Neural progenitor cell (in vitro differentiated cells): Measurements from ENCODE around the gene SGSM2. TPM values are rescaled to one million over a fixed set of nuclear protein-coding genes. Genes with fewer than 3 reads are reported as not detected.
A peak's percentile ranks its signal among the peaks of the same experiment; 100 is the strongest.
"Not testable (repeated sequence)": the region's sequence is repeated elsewhere in the genome, so short reads cannot be mapped to it uniquely, and the experiment has no call there.

Source experiments
- DNase-seq: peaks from one replicate; pipeline ENCODE4 v3.0.0-alpha.2; 2016; ENCODE audit warnings: low spot score
- H2AFZ ChIP-seq: fragments of 200-600 bp; sonication (generic); replicated peaks from 2 replicates; pipeline ENCODE4 v1.6.1; 2016; ENCODE audit warnings: antibody characterized with exemption
- H3F3A ChIP-seq: fragments of 200-600 bp; sonication (generic); 2 replicates; pipeline ENCODE4 v1.6.1; 2016; ENCODE audit warnings: antibody characterized with exemption, low read depth
- H3K27ac ChIP-seq: fragments of 200-600 bp; sonication (generic); 2 replicates; pipeline ENCODE4 v1.5.1; 2016; ENCODE audit warnings: mild to moderate bottlenecking
- H3K27me3 ChIP-seq: fragments of 200-600 bp; sonication (generic); 2 replicates; pipeline ENCODE4 v1.6.1; 2016; ENCODE audit warnings: mild to moderate bottlenecking, moderate library complexity
- H3K36me3 ChIP-seq: fragments of 200-600 bp; sonication (generic); 2 replicates; pipeline ENCODE4 v1.5.1; 2016
- H3K4me1 ChIP-seq: fragments of 200-600 bp; sonication (generic); 2 replicates; pipeline ENCODE4 v1.6.1; 2016; ENCODE audit warnings: mixed run types
- H3K4me2 ChIP-seq: fragments of 200-600 bp; sonication (generic); 2 replicates; pipeline ENCODE4 v1.6.1; 2016
- H3K4me3 ChIP-seq: fragments of 200-600 bp; sonication (generic); 2 replicates; pipeline ENCODE4 v1.5.1; 2016
- H3K79me2 ChIP-seq: fragments of 200-600 bp; sonication (generic); 2 replicates; pipeline ENCODE4 v1.6.1; 2016; ENCODE audit warnings: low read depth
- H3K9ac ChIP-seq: fragments of 200-600 bp; sonication (generic); 2 replicates; pipeline ENCODE4 v1.6.1; 2016
- H3K9me3 ChIP-seq: fragments of 200-600 bp; sonication (generic); 2 replicates; pipeline ENCODE4 v1.5.1; 2016; ENCODE audit warnings: low read depth
- H4K20me1 ChIP-seq: fragments of 200-600 bp; sonication (generic); 2 replicates; pipeline ENCODE4 v1.6.1; 2016; ENCODE audit warnings: low read depth
- H3K27ac Mint-ChIP-seq: 3 replicates; pipeline ENCODE4 v1.8.0; 2021; ENCODE audit warnings: mixed read lengths
- H3K27me3 Mint-ChIP-seq: 2 replicates; pipeline ENCODE4 v1.8.0; 2022; ENCODE audit warnings: low read depth, mild to moderate bottlenecking, inconsistent platforms, moderate library complexity, mixed read lengths; ENCODE audit not compliant: insufficient read depth
- H3K36me3 Mint-ChIP-seq: 3 replicates; pipeline ENCODE4 v1.8.0; 2021; ENCODE audit warnings: mixed read lengths
- H3K4me1 Mint-ChIP-seq: 3 replicates; pipeline ENCODE4 v1.8.0; 2021; ENCODE audit warnings: mixed read lengths
- H3K4me3 Mint-ChIP-seq: 3 replicates; pipeline ENCODE4 v1.8.0; 2021; ENCODE audit warnings: mild to moderate bottlenecking, moderate library complexity, mixed read lengths
- H3K9me3 Mint-ChIP-seq: 3 replicates; pipeline ENCODE4 v1.8.0; 2020; ENCODE audit warnings: mixed read lengths
- CTCF ChIP-seq: fragments of 200-600 bp; sonication (generic); IDR thresholded peaks from 2 replicates; pipeline ENCODE4 v1.5.1; 2017; ENCODE audit warnings: antibody characterized with exemption, mild to moderate bottlenecking
- EZH2 ChIP-seq: fragments of 200-600 bp; sonication (generic); IDR thresholded peaks from 2 replicates; pipeline ENCODE4 v1.6.1; 2017; ENCODE audit warnings: antibody characterized with exemption, mild to moderate bottlenecking, moderate library complexity
- EZH2phosphoT487 ChIP-seq: fragments of 200-600 bp; sonication (generic); IDR thresholded peaks from 2 replicates; pipeline ENCODE4 v1.6.1; 2017; ENCODE audit warnings: antibody characterized with exemption
- total RNA-seq: library from RNA; depleted of rRNA; stranded (reverse); fragments of >200 nt; gene quantifications from 2 replicates; pipeline ENCODE4 v1.2.3, GENCODE V29; 2015; ENCODE audit warnings: low replicate concordance

Gene SGSM2
- total RNA-seq, 1 donor from 2014 or later, result 39.0 TPM

- Histone ChIP-seq H4K20me1 (peaks cover 32% of the 10 kb centered on the region), H3K4me2 (peak overlapping the region; percentile 95), H3K36me3 (no peaks in the 10 kb centered on the region), H3K27ac (no peak overlapping the region), H3K9me3 (no peaks in the 10 kb centered on the region), H3K79me2 (peaks cover 45% of the 10 kb centered on the region), H3K4me1 (peaks cover 16% of the 10 kb centered on the region), H3K9ac (no peak overlapping the region), H3K4me3 (no peak overlapping the region), H2AFZ (no peak overlapping the region), H3K27me3 (no peaks in the 10 kb centered on the region), H3F3A (peaks cover 28% of the 10 kb centered on the region)
- no peak for TF ChIP-seq EZH2
- no peak for TF ChIP-seq CTCF
- no peak for TF ChIP-seq EZH2phosphoT487
- DNase-seq, result no peak
- Mint-ChIP-seq H3K36me3 (peaks cover 21% of the 10 kb centered on the region), H3K4me3 (peak overlapping the region; percentile 84), H3K9me3 (no peaks in the 10 kb centered on the region), H3K4me1 (peaks cover 28% of the 10 kb centered on the region), H3K27me3 (no peaks in the 10 kb centered on the region), H3K27ac (no peak overlapping the region)
Measured at GRCh38 chr17:2304931-2305330, 32.4 kb upstream of the SGSM2 start.

GRCh38 chr17:2309338-2310154, 27.8 kb upstream of the SGSM2 start:
- no peaks in the 10 kb centered on the region for H4K20me1 ChIP-seq
- H3K4me1 ChIP-seq, result no peaks in the 10 kb centered on the region
- H3F3A ChIP-seq, result peaks cover 7% of the 10 kb centered on the region
- H2AFZ ChIP-seq, result no peak overlapping the region
- no peaks in the 10 kb centered on the region for H3K27me3 Mint-ChIP-seq
- H3K9me3 ChIP-seq, result no peaks in the 10 kb centered on the region
- peaks cover 7% of the 10 kb centered on the region for H3K79me2 ChIP-seq
- H3K36me3 ChIP-seq, result no peaks in the 10 kb centered on the region
- H3K4me3 Mint-ChIP-seq, result no peak overlapping the region
- peaks cover 4% of the 10 kb centered on the region for H3K4me1 Mint-ChIP-seq
- H3K27ac Mint-ChIP-seq, result no peak overlapping the region
- H3K4me2 ChIP-seq, result no peak overlapping the region
- no peak for DNase-seq
- H3K4me3 ChIP-seq, result no peak overlapping the region
- no peaks in the 10 kb centered on the region for H3K27me3 ChIP-seq
- H3K9me3 Mint-ChIP-seq, result no peaks in the 10 kb centered on the region
- no peak overlapping the region for H3K27ac ChIP-seq
- H3K36me3 Mint-ChIP-seq, result peaks cover 13% of the 10 kb centered on the region
- TF ChIP-seq EZH2 (no peak), CTCF (no peak), EZH2phosphoT487 (no peak)
- no peak overlapping the region for H3K9ac ChIP-seq

GRCh38 chr17:2312736-2313135, 24.6 kb upstream of the SGSM2 start:
- Histone ChIP-seq H3K79me2 (no peaks in the 10 kb centered on the region), H3K9me3 (no peaks in the 10 kb centered on the region), H3K27me3 (no peaks in the 10 kb centered on the region), H3K27ac (no peak overlapping the region), H3K36me3 (no peaks in the 10 kb centered on the region), H3K4me2 (no peak overlapping the region), H2AFZ (no peak overlapping the region), H3F3A (peaks cover 3% of the 10 kb centered on the region), H3K4me1 (no peaks in the 10 kb centered on the region), H3K4me3 (no peak overlapping the region), H4K20me1 (no peaks in the 10 kb centered on the region), H3K9ac (no peak overlapping the region)
- Mint-ChIP-seq H3K4me3 (no peak overlapping the region), H3K27me3 (no peaks in the 10 kb centered on the region), H3K4me1 (no peaks in the 10 kb centered on the region), H3K36me3 (peaks cover 6% of the 10 kb centered on the region), H3K27ac (no peak overlapping the region), H3K9me3 (no peaks in the 10 kb centered on the region)
- DNase-seq, result no peak
- TF ChIP-seq EZH2 (no peak), CTCF (no peak), EZH2phosphoT487 (no peak)

- H3K9me3 Mint-ChIP-seq, H3K4me2 ChIP-seq, H3K4me1 ChIP-seq, H4K20me1 ChIP-seq, H3K27ac Mint-ChIP-seq, DNase-seq, H3K4me3 ChIP-seq, H2AFZ ChIP-seq, H3K27me3 ChIP-seq, H3K4me1 Mint-ChIP-seq, H3K36me3 ChIP-seq, H3K27me3 Mint-ChIP-seq, H3K9ac ChIP-seq, H3K27ac ChIP-seq, H3K4me3 Mint-ChIP-seq, H3K9me3 ChIP-seq, H3K79me2 ChIP-seq: not testable (repeated sequence)
- peaks cover 15% of the 10 kb centered on the region for H3K36me3 Mint-ChIP-seq
- H3F3A ChIP-seq, result peaks cover 13% of the 10 kb centered on the region
Measured at GRCh38 chr17:2316916-2317205, 20.4 kb upstream of the SGSM2 start.
